K562 (cell line): ENCODE data around the gene WBP1L.

Experiments
- CTCF ChIP-seq, 3 experiments: IDR thresholded peaks in 2 of 3; conservative IDR thresholded peaks in 1 of 3; 2 replicates each; pipeline ENCODE4 v1.5.1; 2011 to 2012; ENCODE audit warnings: low read length in 3 of 3, mild to moderate bottlenecking in 3 of 3, control low read depth in 2 of 3, improper control_type of control experiment in 1 of 3, inconsistent platforms in 1 of 3, low read depth in 1 of 3, mixed read lengths in 1 of 3, moderate library complexity in 1 of 3; ENCODE audit not compliant: insufficient read depth in 2 of 3
- FOXM1 ChIP-seq, 2 experiments: fragments of 450-650 bp in 1 of 2; sonication (generic) in 1 of 2; formaldehyde crosslinking in 1 of 2; IDR thresholded peaks; 2 replicates each; pipeline versions ENCODE4 v1.6.1 to v1.9.0; 2017 to 2022; ENCODE audit warnings: low read depth in 2 of 2, mild to moderate bottlenecking in 2 of 2, missing genetic modification reagents in 1 of 2, moderate library complexity in 1 of 2
- NONO ChIP-seq, 2 experiments: fragments of 200-400 bp in 1 of 2; fragments of 450-650 bp in 1 of 2; formaldehyde crosslinking in 1 of 2; IDR thresholded peaks; 2 replicates each; pipeline ENCODE4 v1.6.1; 2017; ENCODE audit warnings: low read depth in 2 of 2, mild to moderate bottlenecking in 2 of 2, moderate library complexity in 2 of 2, low read length in 1 of 2
- NR2F6 ChIP-seq: fragments of 450-650 bp; formaldehyde crosslinking; IDR thresholded peaks from 2 replicates; pipeline ENCODE4 v1.4.0; 2020; ENCODE audit warnings: mild to moderate bottlenecking
- POLR2A ChIP-seq: fragments of 450-650 bp; conservative IDR thresholded peaks from 2 replicates; pipeline ENCODE4 v1.6.1; 2016
- REST ChIP-seq, 2 experiments: fragments of 450-650 bp; formaldehyde crosslinking in 1 of 2; IDR thresholded peaks; 2 replicates each; pipeline versions ENCODE4 v1.4.0 to v1.6.1; 2014 to 2020; ENCODE audit warnings: mild to moderate bottlenecking in 2 of 2, borderline replicate concordance in 1 of 2, low read depth in 1 of 2

GRCh38 chr10:102770792-102771191 lies 27.0 kb downstream of the WBP1L start:
- TF ChIP-seq POLR2A (no peak), NONO (IDR thresholded peaks at IDR 0.05; ENCODE audit: low read depth in 2 of 2, low read length in 1 of 2) (no peak), NR2F6 (no peak), CTCF (IDR thresholded peaks at IDR 0.05 in 2 of 3, conservative IDR thresholded peaks at IDR 0.05 in 1 of 3; ENCODE audit: insufficient read depth in 2 of 3, low read depth in 1 of 3, low read length in 3 of 3) (no peak), REST (IDR thresholded peaks at IDR 0.05; ENCODE audit: borderline replicate concordance) (no peak), REST (CRISPR knock-in tag; IDR thresholded peaks at IDR 0.05; ENCODE audit: low read depth) (no peak), FOXM1 (IDR thresholded peaks at IDR 0.05; ENCODE audit: low read depth) (no peak), FOXM1 (CRISPR knock-in tag; IDR thresholded peaks at IDR 0.05; ENCODE audit: low read depth) (no peak)
